ENCODE measurements around the gene COL5A2. TPM values are rescaled to one million over a fixed set of nuclear protein-coding genes. Genes with fewer than 3 reads are reported as not detected.

COL5A2 gene
- total and polyA plus RNA-seq, 2 donors, result 8.8 to 28.2 TPM

DNA sequence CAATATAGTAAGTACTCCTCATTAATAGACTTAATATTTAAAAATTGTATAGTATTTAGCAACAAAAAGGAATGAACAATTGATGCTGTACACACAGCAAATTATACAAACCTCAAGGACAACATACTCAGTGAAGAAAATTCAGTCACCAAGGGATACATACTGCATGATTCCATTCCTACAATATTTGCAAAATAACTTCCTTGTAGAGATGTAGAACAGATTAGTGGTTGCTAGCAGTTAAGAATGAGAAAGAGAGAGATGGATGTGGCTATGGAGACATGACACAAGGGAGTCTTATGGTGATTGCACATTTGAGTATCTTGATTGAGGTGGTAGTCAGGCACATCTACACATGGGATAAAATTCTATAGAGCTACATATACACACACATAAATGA is 179.3 kb downstream of the COL5A2 start:
- H3K27ac ChIP-seq (ENCODE audit: low read depth in 1 of 2, low read length in 1 of 2), result no peak overlapping the region
- no peaks in the 10 kb centered on the region for H3K9me3 ChIP-seq (ENCODE audit: control insufficient read depth in 2 of 2, insufficient read depth in 1 of 2, low read length in 1 of 2)
- H3K36me3 ChIP-seq (ENCODE audit: control insufficient read depth in 2 of 2, insufficient read depth in 2 of 2, low read length in 1 of 2), result no peaks in the 10 kb centered on the region
- no peaks in the 10 kb centered on the region for H3K27me3 ChIP-seq (ENCODE audit: control insufficient read depth in 2 of 2, insufficient read depth in 1 of 2, low read length in 1 of 2)
- H3K4me1 ChIP-seq (ENCODE audit: control insufficient read depth in 2 of 2, insufficient read depth in 2 of 2, low read length in 2 of 2), result no peaks in the 10 kb centered on the region
- DNase-seq (ENCODE audit: low read depth in 6 of 9, low spot score in 9 of 9), result no peak
- no peak overlapping the region for H3K4me3 ChIP-seq (ENCODE audit: low read length in 2 of 2)

DNA sequence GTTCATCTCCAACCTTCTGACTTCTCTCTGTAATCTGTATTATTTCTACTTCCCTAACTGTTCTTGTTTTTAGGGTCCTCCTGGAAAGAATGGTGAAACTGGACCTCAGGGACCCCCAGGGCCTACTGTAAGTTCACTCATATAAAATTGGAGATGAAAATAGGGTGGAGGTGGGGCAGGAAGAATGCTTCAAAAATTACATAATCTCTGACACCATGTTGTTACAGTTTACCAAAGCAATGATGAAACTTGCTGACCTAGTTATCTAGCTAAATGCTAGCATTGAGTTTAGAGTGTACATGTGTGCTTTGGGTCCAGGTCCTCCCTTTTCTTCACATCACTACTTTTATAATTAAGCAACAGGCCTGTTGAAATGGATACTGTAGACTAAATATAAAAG is 182.3 kb downstream of the COL5A2 start:
- Histone ChIP-seq H3K4me3 (ENCODE audit: low read length in 2 of 2) (no peak overlapping the region), H3K4me1 (ENCODE audit: control insufficient read depth in 2 of 2, insufficient read depth in 2 of 2, low read length in 2 of 2) (no peaks in the 10 kb centered on the region), H3K36me3 (ENCODE audit: control insufficient read depth in 2 of 2, insufficient read depth in 2 of 2, low read length in 1 of 2) (no peaks in the 10 kb centered on the region), H3K27ac (ENCODE audit: low read depth in 1 of 2, low read length in 1 of 2) (no peak overlapping the region), H3K9me3 (ENCODE audit: control insufficient read depth in 2 of 2, insufficient read depth in 1 of 2, low read length in 1 of 2) (no peaks in the 10 kb centered on the region), H3K27me3 (ENCODE audit: control insufficient read depth in 2 of 2, insufficient read depth in 1 of 2, low read length in 1 of 2) (no peaks in the 10 kb centered on the region)
- DNase-seq (ENCODE audit: low read depth in 6 of 9, low spot score in 9 of 9), result no peak

DNA sequence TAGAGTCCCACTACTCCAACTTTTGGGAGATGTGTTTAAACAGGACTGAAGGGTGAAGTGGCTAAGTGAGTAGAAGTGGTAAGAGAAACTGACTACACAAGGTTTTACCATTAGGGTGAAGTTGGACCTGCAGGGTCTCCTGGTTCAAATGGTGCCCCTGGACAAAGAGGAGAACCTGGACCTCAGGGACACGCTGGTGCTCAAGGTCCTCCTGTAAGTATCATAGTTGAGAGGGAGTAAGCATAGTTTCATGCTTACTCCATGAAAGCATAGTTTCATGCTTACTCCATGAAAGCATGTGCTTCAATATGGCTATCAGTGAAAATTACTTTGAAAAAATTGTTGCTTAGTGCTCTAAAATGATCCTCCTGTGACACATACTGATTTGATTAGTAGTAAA is 186.3 kb downstream of the COL5A2 start:
- no peak for DNase-seq (ENCODE audit: low read depth in 6 of 9, low spot score in 9 of 9)
- WGBS, result 94% methylated on average over 1 of the region's 1 CpG
- H3K36me3 ChIP-seq (ENCODE audit: control insufficient read depth in 2 of 2, insufficient read depth in 2 of 2, low read length in 1 of 2), result no peaks in the 10 kb centered on the region
- H3K4me3 ChIP-seq (ENCODE audit: low read length in 2 of 2), result no peak overlapping the region
- no peaks in the 10 kb centered on the region for H3K27me3 ChIP-seq (ENCODE audit: control insufficient read depth in 2 of 2, insufficient read depth in 1 of 2, low read length in 1 of 2)
- no peaks in the 10 kb centered on the region for H3K9me3 ChIP-seq (ENCODE audit: control insufficient read depth in 2 of 2, insufficient read depth in 1 of 2, low read length in 1 of 2)
- H3K4me1 ChIP-seq (ENCODE audit: control insufficient read depth in 2 of 2, insufficient read depth in 2 of 2, low read length in 2 of 2), result no peaks in the 10 kb centered on the region
- H3K27ac ChIP-seq (ENCODE audit: low read depth in 1 of 2, low read length in 1 of 2), result no peak overlapping the region

DNA sequence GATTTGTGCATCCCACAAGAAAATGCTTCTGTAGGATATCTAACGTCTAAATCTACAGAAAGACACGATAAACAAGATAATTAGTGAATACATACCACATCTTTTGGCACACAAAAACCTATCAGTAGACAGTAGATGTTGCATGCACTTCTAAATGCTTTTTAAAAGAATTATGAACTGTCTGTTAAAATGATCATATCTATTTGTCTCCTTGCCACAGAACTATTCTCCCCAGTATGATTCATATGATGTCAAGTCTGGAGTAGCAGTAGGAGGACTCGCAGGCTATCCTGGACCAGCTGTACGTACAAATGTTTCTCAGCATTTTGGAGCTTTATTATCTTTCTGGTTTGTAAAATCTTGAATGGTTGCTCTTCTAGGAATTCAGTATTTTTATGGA is 192.7 kb downstream of the COL5A2 start:
- no peaks in the 10 kb centered on the region for H3K4me1 ChIP-seq (ENCODE audit: control insufficient read depth in 2 of 2, insufficient read depth in 2 of 2, low read length in 2 of 2)
- H3K27me3 ChIP-seq (ENCODE audit: control insufficient read depth in 2 of 2, insufficient read depth in 1 of 2, low read length in 1 of 2), result no peaks in the 10 kb centered on the region
- no peak for DNase-seq (ENCODE audit: low read depth in 6 of 9, low spot score in 9 of 9)
- H3K4me3 ChIP-seq (ENCODE audit: low read length in 2 of 2), result no peak overlapping the region
- H3K36me3 ChIP-seq (ENCODE audit: control insufficient read depth in 2 of 2, insufficient read depth in 2 of 2, low read length in 1 of 2), result no peaks in the 10 kb centered on the region
- H3K27ac ChIP-seq (ENCODE audit: low read depth in 1 of 2, low read length in 1 of 2), result no peak overlapping the region
- H3K9me3 ChIP-seq (ENCODE audit: control insufficient read depth in 2 of 2, insufficient read depth in 1 of 2, low read length in 1 of 2), result no peaks in the 10 kb centered on the region
- 91% methylated on average over 4 of the region's 4 CpGs for WGBS

DNA sequence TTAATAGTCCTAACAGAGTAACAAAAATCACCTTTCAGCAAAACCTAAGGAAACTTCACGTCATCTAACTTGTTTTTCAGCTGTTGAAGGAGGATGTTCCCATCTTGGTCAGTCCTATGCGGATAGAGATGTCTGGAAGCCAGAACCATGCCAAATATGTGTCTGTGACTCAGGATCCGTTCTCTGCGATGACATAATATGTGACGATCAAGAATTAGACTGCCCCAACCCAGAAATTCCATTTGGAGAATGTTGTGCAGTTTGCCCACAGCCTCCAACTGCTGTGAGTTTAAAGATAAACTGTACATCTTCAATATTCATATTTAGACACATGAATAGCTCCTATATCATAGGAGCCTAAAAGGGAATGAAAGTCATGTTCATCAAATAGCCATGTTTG is 194.9 kb downstream of the COL5A2 start:
- no peak for DNase-seq (ENCODE audit: low read depth in 6 of 9, low spot score in 9 of 9)
- Histone ChIP-seq H3K36me3 (ENCODE audit: control insufficient read depth in 2 of 2, insufficient read depth in 2 of 2, low read length in 1 of 2) (no peaks in the 10 kb centered on the region), H3K4me1 (ENCODE audit: control insufficient read depth in 2 of 2, insufficient read depth in 2 of 2, low read length in 2 of 2) (no peaks in the 10 kb centered on the region), H3K27ac (ENCODE audit: low read depth in 1 of 2, low read length in 1 of 2) (peak overlapping the region in 1 of 2 donors; percentile 18), H3K9me3 (ENCODE audit: control insufficient read depth in 2 of 2, insufficient read depth in 1 of 2, low read length in 1 of 2) (no peaks in the 10 kb centered on the region), H3K4me3 (ENCODE audit: low read length in 2 of 2) (no peak overlapping the region), H3K27me3 (ENCODE audit: control insufficient read depth in 2 of 2, insufficient read depth in 1 of 2, low read length in 1 of 2) (no peaks in the 10 kb centered on the region)
- 95% methylated on average over 5 of the region's 5 CpGs for WGBS

DNA sequence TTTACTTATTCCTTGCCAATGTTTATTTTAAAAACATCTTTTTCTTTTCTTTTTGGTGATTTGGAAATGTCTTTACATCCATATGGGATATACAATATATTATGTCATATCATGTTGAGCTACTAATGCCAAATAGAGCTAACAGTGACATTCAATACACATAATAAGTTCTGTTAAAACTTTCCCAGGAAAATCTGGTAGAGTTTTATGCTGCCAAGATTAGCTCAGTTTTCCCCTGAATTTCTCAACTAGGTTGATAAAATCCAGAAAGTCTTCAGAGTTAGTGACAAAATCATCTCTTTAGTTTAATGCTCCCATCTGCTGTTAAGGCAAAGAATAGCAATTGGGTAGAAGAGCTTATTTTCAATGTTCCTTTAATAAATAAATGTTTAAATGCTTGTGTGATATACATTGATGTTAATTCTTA is 195.5 kb downstream of the COL5A2 start:
- no peak overlapping the region for H3K27ac ChIP-seq (ENCODE audit: low read depth in 1 of 2, low read length in 1 of 2)
- no peaks in the 10 kb centered on the region for H3K9me3 ChIP-seq (ENCODE audit: control insufficient read depth in 2 of 2, insufficient read depth in 1 of 2, low read length in 1 of 2)
- H3K4me1 ChIP-seq (ENCODE audit: control insufficient read depth in 2 of 2, insufficient read depth in 2 of 2, low read length in 2 of 2), result no peaks in the 10 kb centered on the region
- H3K36me3 ChIP-seq (ENCODE audit: control insufficient read depth in 2 of 2, insufficient read depth in 2 of 2, low read length in 1 of 2), result no peaks in the 10 kb centered on the region
- no peak overlapping the region for H3K4me3 ChIP-seq (ENCODE audit: low read length in 2 of 2)
- no peak for DNase-seq (ENCODE audit: low read depth in 6 of 9, low spot score in 9 of 9)
- H3K27me3 ChIP-seq (ENCODE audit: control insufficient read depth in 2 of 2, insufficient read depth in 1 of 2, low read length in 1 of 2), result no peaks in the 10 kb centered on the region

DNA sequence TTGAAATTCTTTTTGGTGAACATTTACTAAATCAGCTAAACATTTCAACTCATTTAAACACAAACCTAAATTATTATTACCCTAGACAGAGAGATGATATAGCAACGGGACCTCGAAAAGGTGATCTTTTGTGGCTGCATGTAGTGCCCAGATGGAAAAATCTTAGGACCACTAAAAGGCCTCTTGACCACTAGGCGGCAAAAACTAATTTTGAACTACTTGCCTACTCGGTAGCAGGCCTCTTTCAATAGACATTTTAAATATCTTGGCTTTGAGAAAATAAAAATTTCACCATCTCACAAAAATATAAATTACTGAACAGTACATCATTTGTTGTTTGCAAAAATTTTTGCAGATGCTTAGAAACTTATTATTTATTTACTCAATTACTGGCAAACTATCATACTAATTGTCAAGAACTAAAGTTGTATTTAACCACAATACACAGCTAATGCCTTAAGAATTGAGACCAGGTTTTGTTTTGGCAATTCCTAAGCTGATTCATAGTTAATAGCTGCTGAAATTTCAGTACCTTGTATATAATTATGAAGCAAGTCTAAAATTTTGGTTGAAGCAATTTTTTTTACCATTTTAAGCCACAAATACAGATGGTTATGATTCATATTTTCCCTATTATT is 196.0 kb downstream of the COL5A2 start:
- H3K9me3 ChIP-seq (ENCODE audit: control insufficient read depth in 2 of 2, insufficient read depth in 1 of 2, low read length in 1 of 2), result no peaks in the 10 kb centered on the region
- H3K36me3 ChIP-seq (ENCODE audit: control insufficient read depth in 2 of 2, insufficient read depth in 2 of 2, low read length in 1 of 2), result no peaks in the 10 kb centered on the region
- H3K4me1 ChIP-seq (ENCODE audit: control insufficient read depth in 2 of 2, insufficient read depth in 2 of 2, low read length in 2 of 2), result no peaks in the 10 kb centered on the region
- no peak overlapping the region for H3K27ac ChIP-seq (ENCODE audit: low read depth in 1 of 2, low read length in 1 of 2)
- no peak overlapping the region for H3K4me3 ChIP-seq (ENCODE audit: low read length in 2 of 2)
- no peaks in the 10 kb centered on the region for H3K27me3 ChIP-seq (ENCODE audit: control insufficient read depth in 2 of 2, insufficient read depth in 1 of 2, low read length in 1 of 2)
- no peak for DNase-seq (ENCODE audit: low read depth in 6 of 9, low spot score in 9 of 9)
- WGBS, result 96% methylated on average over 4 of the region's 4 CpGs

Other genes with a start within 250 kb of the COL5A2 start
- gene COL3A1, start 205.4 kb downstream of the COL5A2 start, total RNA-seq, result 228 TPM
- 48.2 TPM for gene COL3A1, start 205.4 kb downstream of the COL5A2 start, polyA plus RNA-seq